Effector memory CD8-positive, alpha-beta T cell (primary cell): ENCODE results near the gene DCUN1D2.
"Not testable (repeated sequence)": the region's sequence is repeated elsewhere in the genome, so short reads cannot be mapped to it uniquely, and the experiment has no call there.

ENCODE experiments used
- ATAC-seq: fragments of 150-1000 bp; cut with Tn5 transposase; replicated peaks from 2 replicates; pipeline ENCODE4 v1.10.0; 2021; ENCODE audit warnings: mild to moderate bottlenecking, moderate library complexity
- DNase-seq, 3 experiments: peaks; one replicate each; pipeline ENCODE4 v3.0.0; 2021
- H3K27ac Mint-ChIP-seq, 2 donors: one replicate each; pipeline ENCODE4 v1.8.0; 2022; ENCODE audit warnings: mild to moderate bottlenecking in 2 of 2, mixed read lengths in 2 of 2, moderate library complexity in 2 of 2
- H3K27me3 Mint-ChIP-seq, 2 donors: one replicate each; pipeline ENCODE4 v1.8.0; 2022; ENCODE audit warnings: mixed read lengths in 2 of 2
- H3K36me3 Mint-ChIP-seq: one replicate; pipeline ENCODE4 v1.8.0; 2022; ENCODE audit warnings: mild to moderate bottlenecking, moderate library complexity, mixed read lengths; ENCODE audit not compliant: insufficient read depth
- H3K4me1 Mint-ChIP-seq, 2 donors: one replicate each; pipeline ENCODE4 v1.8.0; 2022; ENCODE audit warnings: low read depth in 2 of 2, mixed read lengths in 2 of 2
- H3K4me3 Mint-ChIP-seq, 2 donors: one replicate each; pipeline ENCODE4 v1.8.0; 2022; ENCODE audit warnings: mild to moderate bottlenecking in 2 of 2, mixed read lengths in 2 of 2, moderate library complexity in 2 of 2
- H3K9me3 Mint-ChIP-seq, 2 donors: one replicate each; pipeline ENCODE4 v1.8.0; 2022; ENCODE audit warnings: mixed read lengths in 2 of 2

The DCUN1D2 gene

GRCh38 chr13:113461022-113461751 lies 29.3 kb downstream of the DCUN1D2 start:
- Mint-ChIP-seq H3K4me3 (no peak overlapping the region), H3K36me3 (peaks cover 12% of the 10 kb centered on the region), H3K9me3 (no peaks in the 10 kb centered on the region), H3K4me1 (peaks cover 8 to 9% of the 10 kb centered on the region in 2 donors), H3K27me3 (no peaks in the 10 kb centered on the region), H3K27ac (no peak overlapping the region)
- no peak for ATAC-seq
- DNase-seq = no peak

DNA sequence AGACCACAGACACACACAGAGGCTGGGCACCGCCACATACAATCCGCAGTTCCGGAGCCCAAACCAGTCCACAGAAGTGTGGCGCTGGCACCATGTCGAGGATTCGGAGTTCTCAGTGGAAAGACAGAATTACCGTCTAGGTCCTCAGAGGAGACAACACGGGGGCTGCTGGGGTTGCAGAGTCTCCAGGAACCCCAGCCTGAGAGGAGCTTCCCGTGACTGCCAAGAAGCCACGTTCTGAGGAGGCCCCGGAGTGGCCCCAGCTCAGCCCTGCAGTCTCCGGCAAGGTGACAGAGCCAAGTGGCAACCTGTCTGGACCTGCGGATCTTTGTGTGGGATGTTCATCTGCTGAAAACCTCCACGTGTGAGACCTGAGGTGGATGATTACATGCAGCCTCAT lies 29.9 kb downstream of the DCUN1D2 start:
- Mint-ChIP-seq H3K4me1 (peaks cover 8% of the 10 kb centered on the region in 2 donors), H3K27ac (no peak overlapping the region), H3K36me3 (peaks cover 17% of the 10 kb centered on the region), H3K9me3 (no peaks in the 10 kb centered on the region), H3K4me3 (no peak overlapping the region), H3K27me3 (no peaks in the 10 kb centered on the region)
- no peak for DNase-seq
- ATAC-seq = no peak

DNA sequence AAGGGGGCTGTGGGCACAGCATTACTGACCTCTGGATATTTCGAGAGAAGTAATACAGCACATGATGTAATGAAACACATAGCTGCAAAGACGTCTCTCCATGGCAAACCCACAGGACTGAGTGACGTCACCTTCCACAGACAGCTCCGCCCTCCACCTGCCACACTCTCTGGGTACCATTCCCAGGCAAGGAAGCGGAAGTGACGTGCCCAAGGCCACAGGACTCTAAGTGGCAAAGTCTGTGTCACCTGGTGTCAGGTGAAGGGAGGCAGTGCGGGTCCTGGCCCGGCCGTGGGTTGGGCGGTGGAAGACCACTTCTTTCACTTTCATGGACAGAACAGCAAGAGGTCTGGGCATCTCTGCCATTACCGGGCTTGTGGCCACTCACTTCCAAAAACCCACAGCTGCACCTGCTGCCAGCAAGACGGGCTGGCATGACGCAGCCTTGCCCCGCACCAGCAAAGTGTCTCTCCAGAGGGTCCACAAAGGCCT lies 30.4 kb downstream of the DCUN1D2 start:
- ATAC-seq = no peak
- Mint-ChIP-seq H3K36me3 (peaks cover 17% of the 10 kb centered on the region), H3K4me3 (no peak overlapping the region), H3K27ac (peak overlapping the region in 1 of 2 donors; percentile 35), H3K27me3 (no peaks in the 10 kb centered on the region), H3K9me3 (no peaks in the 10 kb centered on the region), H3K4me1 (peaks cover 4% of the 10 kb centered on the region in 2 donors)
- DNase-seq = no peak

DNA sequence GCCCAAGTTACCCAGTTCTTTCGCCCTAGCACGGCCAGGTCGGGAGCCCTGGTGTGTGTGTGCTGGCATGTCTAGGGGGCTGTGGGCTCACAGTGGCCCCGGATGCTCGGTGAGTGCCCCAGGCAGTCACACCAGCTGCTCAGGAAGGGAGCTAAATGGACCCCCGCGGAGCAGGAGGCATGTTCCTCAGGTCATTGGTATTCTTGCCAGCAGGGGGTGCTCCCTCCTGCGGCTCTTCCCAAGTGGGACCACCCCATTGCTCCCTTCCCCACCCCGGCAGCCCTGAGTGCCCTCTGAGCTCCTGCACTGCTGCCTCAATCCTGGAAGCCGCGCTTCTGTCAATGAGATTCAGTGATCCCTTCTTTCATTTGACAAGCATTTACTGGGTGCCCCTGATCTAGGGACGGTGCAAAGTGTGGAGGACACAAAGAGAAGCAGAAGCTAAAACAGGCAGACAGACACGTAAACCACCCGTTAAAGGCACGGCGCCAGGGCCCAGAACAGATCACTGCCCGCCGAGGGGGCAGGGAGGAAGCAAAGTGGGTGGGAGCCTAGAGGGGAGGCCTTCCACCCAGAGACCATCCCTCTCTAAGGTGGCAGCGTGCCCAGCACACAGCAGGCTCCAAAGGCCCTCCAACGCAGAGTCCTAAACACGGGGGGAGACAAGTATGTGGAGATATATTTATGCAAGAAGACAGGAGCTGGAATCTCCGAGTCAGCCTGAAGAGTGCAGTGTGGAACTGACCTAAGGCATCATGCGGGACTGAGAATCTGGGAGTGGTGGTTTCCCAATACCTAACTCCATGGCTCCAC lies 32.1 kb downstream of the DCUN1D2 start:
- DNase-seq (no peak), ATAC-seq (no peak)
- H3K4me1 Mint-ChIP-seq = peaks cover 0 to under 1% of the 10 kb centered on the region in 2 donors
- H3K9me3 Mint-ChIP-seq = no peaks in the 10 kb centered on the region
- no peaks in the 10 kb centered on the region for H3K27me3 Mint-ChIP-seq
- H3K27ac Mint-ChIP-seq = peak overlapping the region in 1 of 2 donors; percentile 59
- no peak overlapping the region for H3K4me3 Mint-ChIP-seq
- peaks cover 17% of the 10 kb centered on the region for H3K36me3 Mint-ChIP-seq

DNA sequence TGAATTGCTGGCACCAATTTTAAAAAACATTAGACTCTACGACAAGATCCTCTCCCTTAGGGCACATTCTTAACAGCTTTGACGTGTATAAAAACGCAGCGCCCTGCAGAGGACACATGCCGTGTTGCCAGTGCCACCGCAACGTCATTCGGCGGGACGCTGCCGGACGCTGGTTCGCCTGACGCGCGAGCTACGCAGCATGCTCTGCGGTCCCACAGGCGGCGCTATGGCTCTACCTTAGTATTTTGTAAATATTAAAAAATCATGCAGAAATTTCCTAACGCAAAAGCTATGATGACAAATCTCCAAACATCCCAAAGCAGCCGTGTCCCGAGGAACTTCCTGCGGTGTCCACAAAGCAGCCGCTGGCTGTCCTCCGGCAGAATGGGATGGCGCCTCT lies 33.0 kb downstream of the DCUN1D2 start:
- ATAC-seq = no peak
- Mint-ChIP-seq H3K4me1 (no peaks in the 10 kb centered on the region), H3K36me3 (peaks cover 17% of the 10 kb centered on the region), H3K4me3 (no peak overlapping the region), H3K9me3 (no peaks in the 10 kb centered on the region), H3K27ac (no peak overlapping the region), H3K27me3 (no peaks in the 10 kb centered on the region)
- no peak for DNase-seq

DNA sequence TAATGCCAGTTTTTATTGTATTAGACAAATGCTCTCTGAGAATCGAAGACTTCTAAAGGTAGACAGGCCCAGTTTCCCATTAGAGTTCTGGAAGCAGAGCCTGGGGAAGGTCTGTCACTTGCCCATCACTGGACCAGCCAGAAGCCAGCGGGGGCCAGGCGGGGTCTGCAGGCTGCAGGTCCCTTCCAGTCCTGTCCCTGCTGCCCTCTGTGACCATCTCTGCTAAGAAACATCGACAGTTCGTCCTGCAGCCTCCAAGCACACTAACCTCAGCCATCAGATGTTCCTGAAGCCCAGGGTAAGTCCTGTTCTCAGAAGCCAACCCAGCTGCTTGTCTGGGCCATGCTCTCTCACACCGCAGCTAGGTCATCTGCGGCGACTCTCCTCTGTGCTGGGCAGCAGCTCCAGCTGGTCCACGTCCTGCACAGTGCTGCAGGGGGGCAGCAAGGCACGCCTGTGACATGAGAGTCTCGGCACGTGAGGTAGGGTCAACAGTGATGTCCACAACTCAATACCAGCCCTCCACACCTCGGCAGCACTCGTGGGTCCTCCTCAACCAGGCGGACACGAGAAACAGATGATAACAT lies 34.3 kb downstream of the DCUN1D2 start:
- ATAC-seq = no peak
- Mint-ChIP-seq H3K27me3 (no peaks in the 10 kb centered on the region), H3K9me3 (no peaks in the 10 kb centered on the region), H3K27ac (peak overlapping the region in 1 of 2 donors; percentile 54), H3K4me1 (no peaks in the 10 kb centered on the region), H3K36me3 (peaks cover 17% of the 10 kb centered on the region), H3K4me3 (no peak overlapping the region)
- DNase-seq = no peak

DNA sequence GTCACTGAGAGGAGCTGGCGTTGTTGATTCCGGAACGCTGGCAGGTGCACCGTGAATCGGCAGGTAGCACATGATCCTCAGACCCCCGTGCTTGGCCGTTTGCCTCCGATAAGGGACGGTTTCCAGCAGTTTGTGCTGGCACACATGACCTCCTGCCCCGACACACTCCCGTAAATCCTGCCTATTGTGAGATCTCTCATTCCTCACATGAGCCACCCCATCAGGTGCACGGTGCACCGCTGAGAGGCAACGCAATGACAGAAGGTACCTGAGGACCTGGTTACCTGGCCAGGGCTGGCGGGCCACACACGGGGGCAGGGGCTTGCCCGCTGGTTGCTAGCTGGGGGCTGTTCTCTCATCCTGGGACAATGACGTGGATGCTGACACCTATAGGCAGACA lies 35.1 kb downstream of the DCUN1D2 start:
- Mint-ChIP-seq H3K27me3 (no peaks in the 10 kb centered on the region), H3K36me3 (peaks cover 17% of the 10 kb centered on the region), H3K4me3 (no peak overlapping the region), H3K27ac (no peak overlapping the region), H3K9me3 (no peaks in the 10 kb centered on the region), H3K4me1 (no peaks in the 10 kb centered on the region)
- DNase-seq (no peak), ATAC-seq (no peak)

- H3K27me3 Mint-ChIP-seq = no peaks in the 10 kb centered on the region
- no peak overlapping the region for H3K27ac Mint-ChIP-seq
- no peak overlapping the region for H3K4me3 Mint-ChIP-seq
- ATAC-seq = no peak
- no peak for DNase-seq
- no peaks in the 10 kb centered on the region for H3K9me3 Mint-ChIP-seq
- H3K4me1 Mint-ChIP-seq = no peaks in the 10 kb centered on the region
- H3K36me3 Mint-ChIP-seq = peaks cover 17% of the 10 kb centered on the region
Measured at GRCh38 chr13:113454936-113455335, 35.6 kb downstream of the DCUN1D2 start.

DNA sequence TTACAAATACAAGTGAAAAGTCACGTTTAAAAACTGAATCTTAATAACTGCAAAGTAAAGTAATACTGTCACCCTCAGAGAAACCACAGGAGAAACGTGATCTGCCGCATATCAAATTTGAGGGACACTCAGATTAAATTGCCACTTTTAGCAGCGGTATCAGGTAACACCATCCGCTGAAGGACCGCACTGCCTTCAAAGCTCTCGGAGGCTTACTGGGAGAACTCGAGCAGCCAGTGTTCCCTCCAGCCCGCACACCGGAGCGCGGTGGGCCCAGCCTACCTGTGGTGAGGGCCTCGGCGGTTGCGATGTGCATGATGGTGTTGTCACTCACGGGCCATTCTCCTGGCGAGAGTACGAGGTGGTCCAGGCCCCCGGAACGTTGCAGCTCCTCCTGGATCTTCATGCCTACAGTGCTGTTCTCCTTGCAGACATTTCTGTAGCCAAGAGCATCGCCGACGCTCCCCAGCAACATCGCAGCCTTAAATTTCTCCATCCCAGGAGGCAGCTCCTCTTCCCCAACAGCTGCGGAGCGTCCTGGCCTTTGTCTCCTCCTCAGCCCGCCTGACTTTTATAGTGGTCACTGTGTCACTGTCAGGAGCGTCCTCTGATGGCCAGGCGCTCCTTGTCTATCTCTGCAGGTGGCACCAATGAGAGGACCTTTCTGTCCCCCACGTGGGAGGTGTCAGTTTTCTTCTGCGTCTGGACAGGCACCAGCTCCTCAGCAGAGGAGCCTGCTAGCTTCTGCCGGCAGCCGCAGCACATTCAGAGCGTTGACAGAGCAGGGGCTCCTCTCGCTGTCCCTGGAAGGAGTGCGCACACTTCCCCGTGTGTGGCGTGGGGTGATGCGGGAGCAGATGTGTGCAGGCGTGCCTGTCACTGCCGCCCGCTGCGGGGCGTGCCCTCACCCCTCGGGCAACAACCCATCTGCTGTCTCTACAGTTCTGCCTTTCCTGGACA lies 37.3 kb downstream of the DCUN1D2 start, which contains the start of gene ADPRHL1:
TSS of gene ADPRHL1 (minus strand) at position 547 of the 960 bp plus-strand sequence. CDS start at position 496, 51 bp downstream.
- DNase-seq = no peak
- H3K27ac Mint-ChIP-seq = no peak within 1 kb of the TSS
- H3K4me1 Mint-ChIP-seq = no peaks in the 10 kb centered on the region
- ATAC-seq = no peak
- H3K9me3 Mint-ChIP-seq = no peaks in the 10 kb centered on the region
- H3K36me3 Mint-ChIP-seq = peaks cover 12% of the 10 kb centered on the region
- H3K27me3 Mint-ChIP-seq = no peaks in the 10 kb centered on the region
- no peak within 1 kb of the TSS for H3K4me3 Mint-ChIP-seq

GRCh38 chr13:113452466-113452865 lies 38.0 kb downstream of the DCUN1D2 start:
- peaks cover 5% of the 10 kb centered on the region for H3K36me3 Mint-ChIP-seq

GRCh38 chr13:113451951-113452421 lies 38.5 kb downstream of the DCUN1D2 start:
- DNase-seq (no peak), ATAC-seq (no peak)
- no peaks in the 10 kb centered on the region for H3K4me1 Mint-ChIP-seq
- no peaks in the 10 kb centered on the region for H3K9me3 Mint-ChIP-seq
- H3K4me3 Mint-ChIP-seq = no peak overlapping the region
- H3K27ac Mint-ChIP-seq = no peak overlapping the region
- no peaks in the 10 kb centered on the region for H3K27me3 Mint-ChIP-seq
- peaks cover 4% of the 10 kb centered on the region for H3K36me3 Mint-ChIP-seq

More at GRCh38 chr13:113452466-113452865, 38.0 kb downstream of the DCUN1D2 start:
- H3K27ac Mint-ChIP-seq = no peak overlapping the region
- no peaks in the 10 kb centered on the region for H3K27me3 Mint-ChIP-seq
- no peak overlapping the region for H3K4me3 Mint-ChIP-seq
- no peak for DNase-seq
- H3K9me3 Mint-ChIP-seq = no peaks in the 10 kb centered on the region
- H3K4me1 Mint-ChIP-seq = no peaks in the 10 kb centered on the region
- ATAC-seq = no peak

DNA sequence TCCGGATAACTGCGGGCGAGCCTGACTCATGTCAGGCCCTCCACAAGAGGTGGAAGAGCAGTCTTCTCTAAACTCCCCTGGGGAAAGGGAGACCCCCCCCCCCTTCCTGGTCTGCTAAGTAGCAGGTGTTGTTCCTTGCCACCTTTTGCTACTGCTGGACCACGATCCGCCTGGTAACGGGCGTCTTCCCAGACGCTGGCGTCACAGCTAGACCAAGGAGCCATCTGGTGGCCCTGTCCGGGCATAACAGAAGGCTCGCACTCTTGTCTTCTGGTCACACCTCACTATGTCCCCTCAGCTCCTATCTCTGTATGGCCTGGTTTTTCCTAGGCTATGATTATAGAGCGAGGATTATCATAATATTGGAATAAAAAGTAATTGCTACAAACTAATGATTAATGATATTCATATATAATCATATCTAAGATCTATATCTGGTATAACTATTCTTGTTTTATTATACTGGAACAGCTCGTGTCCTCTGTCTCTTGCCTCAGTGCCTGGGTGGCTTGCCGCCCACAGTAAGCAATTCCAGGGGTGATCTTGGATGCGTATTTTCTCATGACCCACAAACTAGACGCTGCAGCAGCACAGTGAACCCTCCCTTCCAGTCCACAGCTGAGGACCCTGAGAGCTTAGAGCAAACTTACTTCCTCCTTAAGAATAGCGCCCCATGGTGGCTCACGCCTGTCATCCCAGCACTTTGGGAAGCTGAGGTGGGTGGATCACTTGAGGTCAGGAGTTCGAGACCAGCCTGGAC lies 39.5 kb downstream of the DCUN1D2 start:
- H3K36me3 Mint-ChIP-seq, H3K27ac Mint-ChIP-seq, H3K9me3 Mint-ChIP-seq, ATAC-seq, H3K4me3 Mint-ChIP-seq, DNase-seq, H3K4me1 Mint-ChIP-seq, H3K27me3 Mint-ChIP-seq: not testable (repeated sequence)
